WTC11 (cell line): ENCODE data around the gene STK17A. TPM values are rescaled to one million over a fixed set of nuclear protein-coding genes. Genes with fewer than 3 reads are reported as not detected.
"Not testable (repeated sequence)": the region's sequence is repeated elsewhere in the genome, so short reads cannot be mapped to it uniquely, and the experiment has no call there.

Experiments
- ATAC-seq: fragments of 200-7000 bp; cut with Tn5 transposase; 2 replicates; pipeline ENCODE4 v1.10.0; 2021; ENCODE audit warnings: mild to moderate bottlenecking, moderate library complexity
- CTCF ChIA-PET: fragments of 300-600 bp; sonication (Branson Sonifier 250); formaldehyde crosslinking; loops from one replicate; lab custom pipeline; 2021; ENCODE audit warnings: antibody characterized with exemption; lab: Charles Lee
- POLR2A ChIA-PET: fragments of 350-600 bp; sonication (Branson Sonifier 250); formaldehyde crosslinking; loops from one replicate; lab custom pipeline; 2021; ENCODE audit warnings: antibody characterized with exemption; lab: Charles Lee
- DNase-seq: peaks from one replicate; pipeline ENCODE4 v3.0.0; 2021; ENCODE audit warnings: low spot score
- H3K27ac Mint-ChIP-seq: 2 replicates; pipeline ENCODE4 v1.8.0; 2021; ENCODE audit warnings: mixed read lengths
- H3K27me3 Mint-ChIP-seq: 2 replicates; pipeline ENCODE4 v1.8.0; 2021; ENCODE audit warnings: low read depth, mild to moderate bottlenecking, moderate library complexity, mixed read lengths
- H3K36me3 Mint-ChIP-seq: 2 replicates; pipeline ENCODE4 v1.8.0; 2021; ENCODE audit warnings: mixed read lengths
- H3K4me1 Mint-ChIP-seq: 2 replicates; pipeline ENCODE4 v1.8.0; 2022; ENCODE audit warnings: mixed read lengths
- H3K4me3 Mint-ChIP-seq: 2 replicates; pipeline ENCODE4 v1.8.0; 2021; ENCODE audit warnings: mild to moderate bottlenecking, moderate library complexity, mixed read lengths
- H3K9me3 Mint-ChIP-seq: 2 replicates; pipeline ENCODE4 v1.8.0; 2021; ENCODE audit warnings: mixed read lengths
- ATF2 ChIP-seq: sonication (generic); formaldehyde crosslinking; IDR thresholded peaks from 2 replicates; pipeline ENCODE4 v1.8.1; 2022; ENCODE audit warnings: low read depth, missing genetic modification reagents, borderline replicate concordance
- E2F4 ChIP-seq: sonication (generic); formaldehyde crosslinking; IDR thresholded peaks from 2 replicates; pipeline ENCODE4 v1.8.1; 2022; ENCODE audit warnings: low read depth, mild to moderate bottlenecking, moderate library complexity, missing genetic modification reagents, borderline replicate concordance
- ELF4 ChIP-seq: sonication (generic); formaldehyde crosslinking; IDR thresholded peaks from 2 replicates; pipeline ENCODE4 v1.8.1; 2022; ENCODE audit warnings: low read depth, mild to moderate bottlenecking, moderate library complexity, missing genetic modification reagents
- FOXJ3 ChIP-seq: sonication (generic); formaldehyde crosslinking; IDR thresholded peaks from 2 replicates; pipeline ENCODE4 v1.9.0; 2021; ENCODE audit warnings: missing genetic modification reagents, mild to moderate bottlenecking, borderline replicate concordance
- GTF2I ChIP-seq: fragments of 250-450 bp; sonication (Bioruptor Pico); conservative IDR thresholded peaks from 2 replicates; pipeline ENCODE4 v1.4.0; 2021; ENCODE audit warnings: mild to moderate bottlenecking
- NFYB ChIP-seq: sonication (generic); formaldehyde crosslinking; conservative IDR thresholded peaks from 2 replicates; pipeline ENCODE4 v1.8.0; 2022; ENCODE audit warnings: low read depth, missing genetic modification reagents
- NR2C2 ChIP-seq: sonication (generic); formaldehyde crosslinking; IDR thresholded peaks from 2 replicates; pipeline ENCODE4 v1.8.0; 2022; ENCODE audit warnings: mild to moderate bottlenecking, missing genetic modification reagents
- SP1 ChIP-seq: sonication (generic); formaldehyde crosslinking; conservative IDR thresholded peaks from 2 replicates; pipeline ENCODE4 v1.8.1; 2022; ENCODE audit warnings: missing genetic modification reagents
- STAT6 ChIP-seq: sonication (generic); formaldehyde crosslinking; conservative IDR thresholded peaks from 2 replicates; pipeline ENCODE4 v1.8.1; 2023; ENCODE audit warnings: mild to moderate bottlenecking, low read depth, missing genetic modification reagents, moderate library complexity
- TEAD1 ChIP-seq: sonication (generic); formaldehyde crosslinking; IDR thresholded peaks from 2 replicates; pipeline ENCODE4 v1.8.0; 2022; ENCODE audit warnings: mild to moderate bottlenecking, missing genetic modification reagents
- ZBTB21 ChIP-seq: sonication (generic); formaldehyde crosslinking; IDR thresholded peaks from 2 replicates; pipeline ENCODE4 v1.8.1; 2023; ENCODE audit warnings: mild to moderate bottlenecking, missing genetic modification reagents, borderline replicate concordance
- ZNF121 ChIP-seq: sonication (generic); formaldehyde crosslinking; IDR thresholded peaks from 2 replicates; pipeline ENCODE4 v1.8.0; 2023; ENCODE audit warnings: missing genetic modification reagents
- total RNA-seq: library from RNA; stranded (reverse); gene quantifications from 3 replicates; pipeline ENCODE4 v1.2.3, GENCODE V29; 2021
- TF ChIP-seq, protein P1 (sequence below): sonication (generic); formaldehyde crosslinking; IDR thresholded peaks from 2 replicates; pipeline ENCODE4 v1.8.0; 2022; ENCODE audit warnings: mild to moderate bottlenecking, missing genetic modification reagents

Gene STK17A
- total RNA-seq, 1 experiment from 2014 or later = 17.6 TPM

- H3K27ac Mint-ChIP-seq = peak overlapping the region; percentile 97
- DNase-seq (peak; percentile 85), ATAC-seq (peak; percentile 98)
- H3K4me3 Mint-ChIP-seq = peak overlapping the region; percentile 56
- no peak for TF ChIP-seq E2F4 (CRISPR knock-in tag)
- TF ChIP-seq SP1 (CRISPR knock-in tag) = 0 out of 2 replicates have a peak, but pooled peaks have one; percentile 28
- TF ChIP-seq ELF4 (CRISPR knock-in tag) = no peak
- TF ChIP-seq TEAD1 (CRISPR knock-in tag) = no peak
- peaks cover 58% of the 10 kb centered on the region for H3K36me3 Mint-ChIP-seq
- CTCF ChIA-PET = interaction anchor here (0.7 to 3.3 kb wide), 6 partner anchors 9 to 169 kb away, joined by 3 to 48 read pairs (median 4); partner anchors contain the start of gene STK17A
- H3K27me3 Mint-ChIP-seq = no peaks in the 10 kb centered on the region
- peaks cover 49% of the 10 kb centered on the region for H3K9me3 Mint-ChIP-seq
- peaks cover 54% of the 10 kb centered on the region for H3K4me1 Mint-ChIP-seq
- POLR2A ChIA-PET = interaction anchor here (0.6 to 1.8 kb wide), 2 partner anchors 21 to 86 kb away, joined by 5 to 7 read pairs; partner anchors contain the start of gene STK17A
Observed at GRCh38 chr7:43669286-43670081, 86.6 kb downstream of the STK17A start.

DNA sequence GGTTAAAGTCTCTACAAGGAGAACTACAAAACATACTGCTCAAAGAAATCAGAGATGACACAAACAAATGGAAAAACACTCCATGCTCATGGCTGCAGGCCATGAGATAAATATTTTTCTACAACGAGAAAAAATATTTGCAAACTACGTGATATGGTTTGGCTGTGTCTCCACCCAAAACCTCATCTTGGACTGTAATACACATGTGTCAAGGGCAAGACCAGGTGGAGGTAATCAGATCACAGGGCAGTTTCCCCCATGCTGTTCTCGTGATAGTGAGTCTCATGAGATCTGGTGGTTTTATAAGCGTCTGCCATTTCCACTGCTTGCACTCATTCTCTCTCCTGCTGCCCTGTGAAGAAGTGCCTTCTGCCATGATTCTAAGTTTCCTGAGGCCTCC, 88.6 kb downstream of the STK17A start:
- H3K4me3 Mint-ChIP-seq = no peak overlapping the region
- H3K27me3 Mint-ChIP-seq = no peaks in the 10 kb centered on the region
- ATAC-seq (no peak), DNase-seq (no peak)
- TF ChIP-seq ZBTB21 (CRISPR knock-in tag) (no peak), NFYB (CRISPR knock-in tag) (no peak), STAT6 (CRISPR knock-in tag) (no peak), GTF2I (CRISPR knock-in tag) (no peak), NR2C2 (no peak), FOXJ3 (CRISPR knock-in tag) (no peak), ZNF121 (CRISPR knock-in tag) (no peak), ELF4 (CRISPR knock-in tag) (no peak), ATF2 (CRISPR knock-in tag) (no peak)
- TF ChIP-seq, protein P1, sequence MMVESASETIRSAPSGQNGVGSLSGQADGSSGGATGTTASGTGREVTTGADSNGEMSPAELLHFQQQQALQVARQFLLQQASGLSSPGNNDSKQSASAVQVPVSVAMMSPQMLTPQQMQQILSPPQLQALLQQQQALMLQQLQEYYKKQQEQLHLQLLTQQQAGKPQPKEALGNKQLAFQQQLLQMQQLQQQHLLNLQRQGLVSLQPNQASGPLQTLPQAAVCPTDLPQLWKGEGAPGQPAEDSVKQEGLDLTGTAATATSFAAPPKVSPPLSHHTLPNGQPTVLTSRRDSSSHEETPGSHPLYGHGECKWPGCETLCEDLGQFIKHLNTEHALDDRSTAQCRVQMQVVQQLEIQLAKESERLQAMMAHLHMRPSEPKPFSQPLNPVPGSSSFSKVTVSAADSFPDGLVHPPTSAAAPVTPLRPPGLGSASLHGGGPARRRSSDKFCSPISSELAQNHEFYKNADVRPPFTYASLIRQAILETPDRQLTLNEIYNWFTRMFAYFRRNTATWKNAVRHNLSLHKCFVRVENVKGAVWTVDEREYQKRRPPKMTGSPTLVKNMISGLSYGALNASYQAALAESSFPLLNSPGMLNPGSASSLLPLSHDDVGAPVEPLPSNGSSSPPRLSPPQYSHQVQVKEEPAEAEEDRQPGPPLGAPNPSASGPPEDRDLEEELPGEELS (CRISPR knock-in tag) = no peak
- POLR2A ChIA-PET = no interaction called here
- H3K36me3 Mint-ChIP-seq = peaks cover 53% of the 10 kb centered on the region
- peak overlapping the region; percentile 54; the same call in 1 of the 2 replicates for H3K27ac Mint-ChIP-seq
- H3K4me1 Mint-ChIP-seq = peaks cover 40% of the 10 kb centered on the region
- CTCF ChIA-PET = no interaction called here
- peaks cover 61% of the 10 kb centered on the region for H3K9me3 Mint-ChIP-seq

- peaks cover 47% of the 10 kb centered on the region for H3K9me3 Mint-ChIP-seq
- H3K27me3 Mint-ChIP-seq, H3K4me3 Mint-ChIP-seq, ATAC-seq, POLR2A ChIA-PET, DNase-seq, H3K27ac Mint-ChIP-seq: not testable (repeated sequence)
- peaks cover 34% of the 10 kb centered on the region for H3K4me1 Mint-ChIP-seq
- peaks cover 34% of the 10 kb centered on the region for H3K36me3 Mint-ChIP-seq
- CTCF ChIA-PET = interaction anchor here (0.6 to 1.6 kb wide), 2 partner anchors 10 to 91 kb away, joined by 3 to 5 read pairs; partner anchors contain the start of gene STK17A
Observed at GRCh38 chr7:43673243-43673976, 90.5 kb downstream of the STK17A start.
